Measurements from ENCODE around the gene NUDT1. TPM values are rescaled to one million over a fixed set of nuclear protein-coding genes. Genes with fewer than 3 reads are reported as not detected.
A peak's percentile ranks its signal among the peaks of the same experiment; 100 is the strongest.

NUDT1 gene
- total RNA-seq, 1 donor from 2014 or later: 32.2 TPM

DNA sequence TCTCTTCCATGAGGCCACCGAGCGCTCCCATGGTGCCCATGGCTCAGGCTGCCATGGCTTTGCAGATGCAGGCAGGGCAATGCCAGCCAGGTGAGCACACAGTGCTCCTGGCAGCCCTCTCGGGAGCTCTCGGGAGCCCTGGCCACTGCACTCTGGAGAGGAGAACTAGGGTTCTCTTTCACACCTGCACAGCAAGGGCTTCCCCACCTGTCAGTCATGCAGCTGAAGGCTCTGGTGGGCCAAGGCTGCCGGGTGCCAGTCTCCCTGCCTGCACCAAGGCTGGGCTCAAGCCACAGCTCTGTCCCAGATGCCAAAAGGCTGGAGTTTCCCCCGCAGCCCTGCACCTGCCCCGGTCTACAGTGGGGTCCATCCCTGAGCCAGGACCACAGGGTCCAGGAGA, 32.6 kb downstream of the NUDT1 start:
- H3K27ac Mint-ChIP-seq: no peak overlapping the region
- no peaks in the 10 kb centered on the region for H3K27me3 Mint-ChIP-seq
- H3K9me3 Mint-ChIP-seq: no peaks in the 10 kb centered on the region
- peaks cover 5% of the 10 kb centered on the region for H3K4me1 Mint-ChIP-seq (ENCODE audit: unreplicated experiment)
- DNase-seq (ENCODE audit: extremely low spot score, unreplicated experiment): no peak
- H3K4me3 Mint-ChIP-seq: no peak overlapping the region
- TF ChIP-seq, protein P1, sequence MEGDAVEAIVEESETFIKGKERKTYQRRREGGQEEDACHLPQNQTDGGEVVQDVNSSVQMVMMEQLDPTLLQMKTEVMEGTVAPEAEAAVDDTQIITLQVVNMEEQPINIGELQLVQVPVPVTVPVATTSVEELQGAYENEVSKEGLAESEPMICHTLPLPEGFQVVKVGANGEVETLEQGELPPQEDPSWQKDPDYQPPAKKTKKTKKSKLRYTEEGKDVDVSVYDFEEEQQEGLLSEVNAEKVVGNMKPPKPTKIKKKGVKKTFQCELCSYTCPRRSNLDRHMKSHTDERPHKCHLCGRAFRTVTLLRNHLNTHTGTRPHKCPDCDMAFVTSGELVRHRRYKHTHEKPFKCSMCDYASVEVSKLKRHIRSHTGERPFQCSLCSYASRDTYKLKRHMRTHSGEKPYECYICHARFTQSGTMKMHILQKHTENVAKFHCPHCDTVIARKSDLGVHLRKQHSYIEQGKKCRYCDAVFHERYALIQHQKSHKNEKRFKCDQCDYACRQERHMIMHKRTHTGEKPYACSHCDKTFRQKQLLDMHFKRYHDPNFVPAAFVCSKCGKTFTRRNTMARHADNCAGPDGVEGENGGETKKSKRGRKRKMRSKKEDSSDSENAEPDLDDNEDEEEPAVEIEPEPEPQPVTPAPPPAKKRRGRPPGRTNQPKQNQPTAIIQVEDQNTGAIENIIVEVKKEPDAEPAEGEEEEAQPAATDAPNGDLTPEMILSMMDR (conservative IDR thresholded peaks at IDR 0.05): no peak
- peaks cover 11% of the 10 kb centered on the region for H3K36me3 Mint-ChIP-seq

DNA sequence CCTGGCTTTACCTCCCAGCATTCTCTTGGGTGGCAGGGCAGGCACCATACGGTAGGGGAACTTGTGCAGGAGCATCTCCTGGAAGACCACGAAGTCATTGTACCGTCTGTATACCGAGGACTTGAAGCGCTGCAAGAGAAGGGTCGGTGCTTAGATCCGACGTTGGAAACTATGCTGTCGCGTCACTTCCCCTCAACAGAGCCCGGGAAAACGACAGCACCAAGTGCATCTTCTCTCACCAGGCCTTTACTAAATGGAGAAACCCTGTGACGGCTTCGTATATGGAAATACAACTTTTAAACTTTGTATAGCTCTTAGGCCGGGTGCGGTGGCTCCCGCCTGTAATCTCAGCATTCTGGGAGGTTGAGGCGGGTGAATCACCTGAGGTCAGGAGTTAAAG, 33.1 kb downstream of the NUDT1 start:
- Mint-ChIP-seq H3K36me3 (peaks cover 10% of the 10 kb centered on the region), H3K27ac (no peak overlapping the region), H3K9me3 (no peaks in the 10 kb centered on the region), H3K4me1 (ENCODE audit: unreplicated experiment) (peaks cover 9% of the 10 kb centered on the region), H3K27me3 (no peaks in the 10 kb centered on the region), H3K4me3 (no peak overlapping the region)
- TF ChIP-seq, protein P1 (conservative IDR thresholded peaks at IDR 0.05): no peak
- no peak for DNase-seq (ENCODE audit: extremely low spot score, unreplicated experiment)

DNA sequence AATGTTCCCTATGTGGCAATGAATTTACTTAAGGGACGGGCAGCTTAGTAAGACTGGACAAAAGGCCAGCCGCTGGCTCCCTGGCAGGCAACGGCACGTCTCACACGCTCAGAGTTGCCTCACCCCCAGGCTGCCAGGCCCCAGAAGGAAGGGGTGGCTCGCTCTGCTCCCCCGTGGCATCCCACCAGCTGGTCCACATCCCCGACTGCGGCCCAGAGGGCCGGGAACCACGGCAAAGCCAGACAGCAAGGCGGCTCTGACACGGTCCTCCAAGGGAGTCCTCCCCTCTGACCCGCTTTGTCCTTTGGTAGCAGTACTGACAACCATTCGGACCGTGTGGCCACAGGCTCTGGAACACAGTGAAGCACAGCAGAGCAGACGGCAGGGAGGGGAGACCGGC, 34.1 kb downstream of the NUDT1 start:
- no peak for DNase-seq (ENCODE audit: extremely low spot score, unreplicated experiment)
- no peak overlapping the region for H3K27ac Mint-ChIP-seq
- H3K4me1 Mint-ChIP-seq (ENCODE audit: unreplicated experiment): peaks cover 9% of the 10 kb centered on the region
- no peaks in the 10 kb centered on the region for H3K9me3 Mint-ChIP-seq
- no peak overlapping the region for H3K4me3 Mint-ChIP-seq
- H3K27me3 Mint-ChIP-seq: no peaks in the 10 kb centered on the region
- H3K36me3 Mint-ChIP-seq: peaks cover 10% of the 10 kb centered on the region
- TF ChIP-seq, protein P1 (conservative IDR thresholded peaks at IDR 0.05): no peak

DNA sequence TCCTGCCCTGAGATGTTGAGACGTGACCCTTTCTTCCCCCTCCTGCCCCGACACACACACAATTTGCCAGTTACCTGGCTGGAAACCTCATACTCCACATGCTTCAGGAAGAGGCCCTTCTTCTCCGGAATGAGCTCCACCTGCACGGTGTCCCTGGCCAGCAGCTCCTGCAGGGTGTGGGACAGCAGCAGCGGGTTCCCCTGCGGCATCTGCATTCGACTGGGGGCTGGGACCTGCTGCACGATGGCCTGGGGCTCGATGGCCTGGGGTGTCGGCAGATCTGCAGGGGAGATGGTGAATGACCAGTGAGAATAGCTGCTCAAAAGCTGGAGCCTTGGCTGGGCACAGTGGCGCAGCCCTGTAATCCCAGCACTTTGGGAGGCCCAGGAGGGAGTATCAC, 36.0 kb downstream of the NUDT1 start:
- Mint-ChIP-seq H3K36me3 (peaks cover 6% of the 10 kb centered on the region), H3K27me3 (no peaks in the 10 kb centered on the region), H3K4me1 (ENCODE audit: unreplicated experiment) (peaks cover 20% of the 10 kb centered on the region), H3K27ac (no peak overlapping the region), H3K4me3 (no peak overlapping the region), H3K9me3 (no peaks in the 10 kb centered on the region)
- TF ChIP-seq, protein P1 (conservative IDR thresholded peaks at IDR 0.05): no peak
- no peak for DNase-seq (ENCODE audit: extremely low spot score, unreplicated experiment)

DNA sequence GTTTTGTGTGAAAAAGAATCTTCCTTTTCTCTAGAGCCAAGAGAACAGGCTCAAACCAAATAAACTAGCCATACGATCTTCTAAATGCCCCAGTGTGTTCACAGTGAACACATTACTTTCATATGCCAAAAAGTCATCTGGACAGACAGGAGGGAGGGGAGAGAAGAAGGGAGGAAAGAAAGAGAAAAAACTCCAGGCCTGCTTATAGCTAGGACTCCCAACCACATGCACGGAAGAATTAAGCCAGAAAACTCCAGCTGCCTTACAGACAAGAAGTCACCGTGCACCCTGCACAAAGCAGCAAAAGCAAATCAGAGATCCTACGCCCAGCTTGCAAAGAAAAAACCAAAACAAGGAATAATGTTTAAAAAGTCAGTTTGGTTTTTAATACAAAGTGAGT, 37.9 kb downstream of the NUDT1 start:
- H3K27ac Mint-ChIP-seq: peak overlapping the region; percentile 24
- no peaks in the 10 kb centered on the region for H3K9me3 Mint-ChIP-seq
- H3K36me3 Mint-ChIP-seq: peaks cover 3% of the 10 kb centered on the region
- peak overlapping the region; percentile 32 for H3K4me3 Mint-ChIP-seq
- H3K27me3 Mint-ChIP-seq: no peaks in the 10 kb centered on the region
- TF ChIP-seq, protein P1 (conservative IDR thresholded peaks at IDR 0.05): no peak
- H3K4me1 Mint-ChIP-seq (ENCODE audit: unreplicated experiment): peaks cover 20% of the 10 kb centered on the region
- no peak for DNase-seq (ENCODE audit: extremely low spot score, unreplicated experiment)

DNA sequence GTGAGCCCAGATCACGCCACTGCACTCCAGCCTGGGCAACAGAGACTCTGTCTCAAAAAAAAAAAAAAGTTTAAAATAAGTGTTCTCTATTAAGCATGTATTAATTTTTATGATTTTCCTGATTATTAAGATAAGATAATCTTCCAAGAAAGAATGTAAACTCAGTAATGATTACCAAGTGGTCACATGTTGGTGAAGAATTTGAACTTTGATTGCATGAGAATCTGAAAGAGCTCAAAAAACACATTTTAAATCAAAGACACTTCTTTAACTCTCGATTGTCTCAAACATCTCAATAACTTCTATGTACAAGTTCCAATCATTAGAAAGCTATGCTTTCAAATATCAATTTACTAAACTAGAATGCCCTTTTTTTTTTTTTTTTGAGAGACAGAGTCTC, 38.4 kb downstream of the NUDT1 start:
- Mint-ChIP-seq H3K9me3 (no peaks in the 10 kb centered on the region), H3K36me3 (peaks cover 3% of the 10 kb centered on the region), H3K27ac (no peak overlapping the region), H3K27me3 (no peaks in the 10 kb centered on the region), H3K4me3 (no peak overlapping the region), H3K4me1 (ENCODE audit: unreplicated experiment) (peaks cover 20% of the 10 kb centered on the region)
- TF ChIP-seq, protein P1 (conservative IDR thresholded peaks at IDR 0.05): no peak
- DNase-seq (ENCODE audit: extremely low spot score, unreplicated experiment): no peak
